ENCODE measurements around the gene ATG7.

DNA sequence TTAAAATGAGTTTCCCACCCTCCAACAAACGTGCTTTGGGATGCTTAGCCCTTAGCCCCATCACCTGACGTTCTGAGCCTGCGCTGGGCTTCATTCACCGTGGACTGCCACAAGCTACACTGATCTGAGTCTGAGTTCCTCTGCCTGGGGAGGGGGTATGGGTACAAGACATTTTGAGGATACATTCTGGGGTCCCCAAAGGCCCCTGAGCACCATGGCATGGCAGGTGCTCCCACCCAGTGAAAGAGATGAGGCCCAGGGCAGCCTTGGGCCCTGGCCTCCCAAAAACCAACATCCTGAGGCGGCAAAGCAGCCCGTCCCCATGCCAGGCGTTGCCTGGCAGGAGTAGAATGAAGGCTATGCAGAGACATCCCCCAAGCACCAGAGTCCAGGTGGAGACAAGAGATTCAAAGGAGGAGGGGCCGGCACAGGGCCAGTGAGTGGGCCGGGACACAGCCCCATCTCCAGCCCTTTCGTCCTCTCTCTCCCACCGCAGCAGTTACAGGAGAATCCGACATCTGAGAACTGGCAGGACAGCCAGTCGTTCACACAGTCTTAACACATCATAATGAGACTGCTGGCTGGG lies 297.1 kb downstream of the ATG7 start:
- TF ChIP-seq, protein P1, sequence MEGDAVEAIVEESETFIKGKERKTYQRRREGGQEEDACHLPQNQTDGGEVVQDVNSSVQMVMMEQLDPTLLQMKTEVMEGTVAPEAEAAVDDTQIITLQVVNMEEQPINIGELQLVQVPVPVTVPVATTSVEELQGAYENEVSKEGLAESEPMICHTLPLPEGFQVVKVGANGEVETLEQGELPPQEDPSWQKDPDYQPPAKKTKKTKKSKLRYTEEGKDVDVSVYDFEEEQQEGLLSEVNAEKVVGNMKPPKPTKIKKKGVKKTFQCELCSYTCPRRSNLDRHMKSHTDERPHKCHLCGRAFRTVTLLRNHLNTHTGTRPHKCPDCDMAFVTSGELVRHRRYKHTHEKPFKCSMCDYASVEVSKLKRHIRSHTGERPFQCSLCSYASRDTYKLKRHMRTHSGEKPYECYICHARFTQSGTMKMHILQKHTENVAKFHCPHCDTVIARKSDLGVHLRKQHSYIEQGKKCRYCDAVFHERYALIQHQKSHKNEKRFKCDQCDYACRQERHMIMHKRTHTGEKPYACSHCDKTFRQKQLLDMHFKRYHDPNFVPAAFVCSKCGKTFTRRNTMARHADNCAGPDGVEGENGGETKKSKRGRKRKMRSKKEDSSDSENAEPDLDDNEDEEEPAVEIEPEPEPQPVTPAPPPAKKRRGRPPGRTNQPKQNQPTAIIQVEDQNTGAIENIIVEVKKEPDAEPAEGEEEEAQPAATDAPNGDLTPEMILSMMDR (IDR thresholded peaks at IDR 0.05; ENCODE audit: borderline replicate concordance, extremely low read depth, low read length, poor library complexity, severe bottlenecking) = no peak
- TF ChIP-seq EZH2 (IDR thresholded peaks at IDR 0.05; ENCODE audit: borderline replicate concordance, low read depth, low read length, severe bottlenecking) = no peak
